DND-41 (cell line): Measurements from ENCODE around the gene SPART.

Source experiments
- ATAC-seq: fragments of 200-7000 bp; cut with Tn5 transposase; 3 replicates; pipeline ENCODE4 v1.9.1; 2021; ENCODE audit warnings: low read depth; ENCODE audit not compliant: insufficient read depth
- DNase-seq: peaks from one replicate; pipeline ENCODE4 v3.0.0-alpha.2; 2020
- H2AFZ ChIP-seq: 2 replicates; pipeline ENCODE4 v1.6.0; 2012; ENCODE audit warnings: low read depth, low read length
- H3K27ac ChIP-seq: 2 replicates; pipeline ENCODE4 v1.5.1; 2012; ENCODE audit warnings: low read length, inconsistent platforms
- H3K27me3 ChIP-seq: fragments of 200-600 bp; sonication (generic); 2 replicates; pipeline ENCODE4 v1.6.0; 2012; ENCODE audit warnings: low read length, mild to moderate bottlenecking, inconsistent platforms; ENCODE audit not compliant: insufficient read depth, poor library complexity
- H3K36me3 ChIP-seq: 2 replicates; pipeline ENCODE4 v1.5.1; 2012; ENCODE audit warnings: low read length, inconsistent platforms; ENCODE audit not compliant: insufficient read depth
- H3K4me1 ChIP-seq: 2 replicates; pipeline ENCODE4 v1.5.1; 2012; ENCODE audit warnings: mild to moderate bottlenecking, low read length; ENCODE audit not compliant: insufficient read depth
- H3K4me2 ChIP-seq: 2 replicates; pipeline ENCODE4 v1.6.0; 2012; ENCODE audit warnings: mild to moderate bottlenecking, moderate library complexity, low read length, inconsistent platforms; ENCODE audit not compliant: insufficient read depth
- H3K4me3 ChIP-seq, 2 experiments: fragments of 200-600 bp in 1 of 2; shearing (Covaris generic) in 1 of 2; 2 replicates each; pipeline ENCODE4 v1.5.1; 2012 to 2016; ENCODE audit warnings: inconsistent platforms in 2 of 2, low read length in 2 of 2, mild to moderate bottlenecking in 2 of 2, low read depth in 1 of 2, moderate library complexity in 1 of 2
- H3K79me2 ChIP-seq: 2 replicates; pipeline ENCODE4 v1.6.0; 2012; ENCODE audit warnings: low read length, inconsistent platforms; ENCODE audit not compliant: insufficient read depth
- H3K9ac ChIP-seq: 2 replicates; pipeline ENCODE4 v1.6.0; 2012; ENCODE audit warnings: low read depth, mild to moderate bottlenecking, inconsistent platforms, low read length, moderate library complexity
- H3K9me3 ChIP-seq: 2 replicates; pipeline ENCODE4 v1.5.1; 2012; ENCODE audit warnings: low read length, moderate library complexity, mild to moderate bottlenecking, inconsistent platforms; ENCODE audit not compliant: insufficient read depth, severe bottlenecking
- H4K20me1 ChIP-seq: 2 replicates; pipeline ENCODE4 v1.6.0; 2012; ENCODE audit warnings: low read length; ENCODE audit not compliant: insufficient read depth
- CTCF ChIP-seq: IDR thresholded peaks from 2 replicates; pipeline ENCODE4 v1.5.1; 2012; ENCODE audit warnings: borderline replicate concordance, low read length, moderate library complexity, mild to moderate bottlenecking; ENCODE audit not compliant: poor library complexity, severe bottlenecking; ENCODE audit errors: extremely low read depth
- EZH2 ChIP-seq: IDR thresholded peaks from 3 replicates; pipeline ENCODE4 v1.6.1; 2012; ENCODE audit warnings: borderline replicate concordance, low read depth, mild to moderate bottlenecking, moderate library complexity, low read length, inconsistent platforms; ENCODE audit not compliant: severe bottlenecking

Gene SPART

GRCh38 chr13:36345438-36346221, 564 bp downstream of the SPART start:
- H3K4me1 ChIP-seq: no peaks in the 10 kb centered on the region
- no peak overlapping the region for H3K4me3 ChIP-seq
- no peaks in the 10 kb centered on the region for H3K9me3 ChIP-seq
- no peak overlapping the region for H3K27ac ChIP-seq
- no peak for ATAC-seq
- no peak overlapping the region for H3K9ac ChIP-seq
- no peaks in the 10 kb centered on the region for H3K79me2 ChIP-seq
- H3K36me3 ChIP-seq: no peaks in the 10 kb centered on the region
- DNase-seq: no peak
- no peaks in the 10 kb centered on the region for H3K27me3 ChIP-seq
- TF ChIP-seq EZH2 (no peak), CTCF (no peak)
- H4K20me1 ChIP-seq: no peaks in the 10 kb centered on the region
- H2AFZ ChIP-seq: no peak overlapping the region
- no peak overlapping the region for H3K4me2 ChIP-seq

GRCh38 chr13:36344886-36345437, 1.2 kb downstream of the SPART start:
- Histone ChIP-seq H3K4me1 (no peaks in the 10 kb centered on the region), H3K36me3 (no peaks in the 10 kb centered on the region), H3K27ac (no peak overlapping the region), H3K27me3 (no peaks in the 10 kb centered on the region), H3K4me2 (no peak overlapping the region), H3K9me3 (no peaks in the 10 kb centered on the region), H2AFZ (no peak overlapping the region), H3K79me2 (no peaks in the 10 kb centered on the region), H4K20me1 (no peaks in the 10 kb centered on the region), H3K4me3 (no peak overlapping the region), H3K9ac (no peak overlapping the region)
- ATAC-seq: no peak
- no peak for TF ChIP-seq CTCF
- TF ChIP-seq EZH2: no peak
- no peak for DNase-seq

- Histone ChIP-seq H3K4me2 (no peak overlapping the region), H3K4me3 (no peak overlapping the region)
Measured at GRCh38 chr13:36344173-36344572, 2.0 kb downstream of the SPART start.

More at GRCh38 chr13:36344173-36344572, 2.0 kb downstream of the SPART start:
- Histone ChIP-seq H3K9ac (no peak overlapping the region), H3K4me1 (no peaks in the 10 kb centered on the region), H2AFZ (no peak overlapping the region), H3K9me3 (no peaks in the 10 kb centered on the region), H3K27me3 (no peaks in the 10 kb centered on the region), H3K36me3 (no peaks in the 10 kb centered on the region), H3K27ac (no peak overlapping the region), H3K79me2 (no peaks in the 10 kb centered on the region), H4K20me1 (no peaks in the 10 kb centered on the region)
- DNase-seq (no peak), ATAC-seq (no peak)
- TF ChIP-seq EZH2 (no peak), CTCF (no peak)
